GM21619 (cell line): Measurements from ENCODE around the gene FPR3.
"Not testable (repeated sequence)": the region's sequence is repeated elsewhere in the genome, so short reads cannot be mapped to it uniquely, and the experiment has no call there.

Source experiments
- ATAC-seq: cut with Tn5 transposase; IDR thresholded peaks from one replicate; pipeline ENCODE4 v1.9.1; 2021; ENCODE audit not compliant: unreplicated experiment

The FPR3 gene

GRCh38 chr19:51794885-51795490, at the start of gene FPR3:
FPR3 (plus strand) TSS chr19:51795157; CDS start chr19:51823749, 28,592 bp downstream.
- no peak for ATAC-seq

- no peak for ATAC-seq
These were observed 48.2 kb upstream of the FPR3 start for GRCh38 chr19:51746731-51747130.

GRCh38 chr19:51749979-51750378, 45.0 kb upstream of the FPR3 start:
- no peak for ATAC-seq

- no peak for ATAC-seq
These were observed 44.4 kb upstream of the FPR3 start for GRCh38 chr19:51750400-51751094.

GRCh38 chr19:51751655-51752054, 43.3 kb upstream of the FPR3 start, which contains the start of gene FPR1:
FPR1 (minus strand) TSS chr19:51751878; CDS start chr19:51746994, 4,884 bp downstream.
- no peak for ATAC-seq

GRCh38 chr19:51754109-51754508, 40.8 kb upstream of the FPR3 start:
- no peak for ATAC-seq

GRCh38 chr19:51754770-51755169, 40.2 kb upstream of the FPR3 start:
- no peak for ATAC-seq

GRCh38 chr19:51755571-51755970, 39.4 kb upstream of the FPR3 start:
- ATAC-seq = no peak

GRCh38 chr19:51760697-51761356, 34.1 kb upstream of the FPR3 start, which contains the start of gene FPR2:
FPR2 (plus strand) TSS chr19:51761180; CDS start chr19:51768659, 7,479 bp downstream.
- ATAC-seq = no peak

GRCh38 chr19:51761696-51762095, 33.3 kb upstream of the FPR3 start:
- no peak for ATAC-seq

- ATAC-seq = no peak
These were observed 29.9 kb upstream of the FPR3 start for GRCh38 chr19:51765086-51765485.

- ATAC-seq = no peak
These were observed 28.5 kb upstream of the FPR3 start for GRCh38 chr19:51766461-51766860.

GRCh38 chr19:51771376-51772130, 23.4 kb upstream of the FPR3 start:
- ATAC-seq = no peak

- ATAC-seq = no peak
These were observed 22.0 kb upstream of the FPR3 start for GRCh38 chr19:51772977-51773376.

- not testable (repeated sequence) for ATAC-seq
These were observed 18.4 kb upstream of the FPR3 start for GRCh38 chr19:51776561-51776960.

- ATAC-seq = no peak
These were observed 17.1 kb upstream of the FPR3 start for GRCh38 chr19:51777570-51778462.

- no peak for ATAC-seq
These were observed 15.8 kb upstream of the FPR3 start for GRCh38 chr19:51779181-51779580.

- ATAC-seq = no peak
These were observed 15.3 kb upstream of the FPR3 start for GRCh38 chr19:51779703-51780102.

GRCh38 chr19:51780270-51780669, 14.7 kb upstream of the FPR3 start:
- ATAC-seq = no peak

GRCh38 chr19:51781999-51782398, 13.0 kb upstream of the FPR3 start:
- no peak for ATAC-seq
